Measurements from ENCODE around the gene MED7. TPM values are rescaled to one million over a fixed set of nuclear protein-coding genes. Genes with fewer than 3 reads are reported as not detected.

The MED7 gene
- total RNA-seq, 1 donor from 2014 or later = 13.1 TPM

DNA sequence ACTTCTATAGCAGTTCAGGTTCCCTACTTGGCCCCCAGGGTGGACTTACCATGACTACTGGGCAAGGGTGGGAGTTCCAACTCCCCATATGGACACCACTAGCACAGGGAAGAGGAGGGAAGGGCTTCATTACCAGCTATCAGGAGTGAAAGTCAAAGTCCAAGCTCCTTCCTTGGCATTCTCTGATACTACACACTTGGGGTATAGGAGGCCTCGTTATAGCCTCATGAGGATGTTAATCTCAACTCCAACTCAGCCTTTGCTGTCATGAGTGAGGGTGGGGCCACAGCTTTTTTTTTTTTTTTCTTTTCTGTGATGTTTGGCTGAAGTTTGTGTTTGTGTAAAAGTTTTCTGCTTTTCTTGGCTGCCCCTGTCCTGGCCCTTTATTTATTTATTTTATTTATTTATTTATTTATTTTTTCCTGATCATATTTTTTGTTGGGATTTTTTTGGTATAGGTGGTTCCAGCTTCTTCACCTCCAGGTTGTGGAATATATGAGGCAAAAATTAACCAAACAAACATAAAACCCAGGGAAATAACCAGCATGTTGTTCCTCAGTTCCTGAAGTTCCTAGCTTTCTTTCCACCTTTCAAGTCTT lies 14.7 kb upstream of the MED7 start:
- no peak overlapping the region for H3K4me3 Mint-ChIP-seq (ENCODE audit: low read depth)
- H3K27ac Mint-ChIP-seq = no peak overlapping the region
- peaks cover 69% of the 10 kb centered on the region for H3K4me1 Mint-ChIP-seq (ENCODE audit: low read depth)
- no peaks in the 10 kb centered on the region for H3K9me3 Mint-ChIP-seq
- intact Hi-C loops (cut with micrococcal nuclease) = no loop called here
- no peaks in the 10 kb centered on the region for H3K27me3 Mint-ChIP-seq (ENCODE audit: low read depth)
- H3K36me3 Mint-ChIP-seq (ENCODE audit: low read depth) = peaks cover 4% of the 10 kb centered on the region
- DNase-seq (ENCODE audit: low spot score) = no peak

DNA sequence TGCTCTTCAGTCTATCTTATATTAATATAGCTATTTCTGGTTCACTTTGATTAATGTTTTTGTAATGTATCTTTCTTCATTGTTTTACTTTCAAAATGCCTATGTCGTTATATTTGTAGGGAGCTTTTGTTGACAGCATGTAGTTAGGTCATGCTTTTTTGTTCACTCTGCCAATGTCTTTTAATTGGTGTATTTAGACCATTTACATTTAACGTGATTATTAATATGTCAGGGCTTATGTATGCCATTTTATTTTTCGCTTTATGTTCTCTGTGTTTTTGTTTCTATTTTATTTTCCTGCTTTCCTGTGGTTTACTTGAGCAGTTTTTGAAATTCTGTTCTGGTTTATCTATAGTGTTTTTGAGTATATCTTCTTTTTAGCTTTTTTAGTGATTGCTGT lies 12.6 kb upstream of the MED7 start:
- Mint-ChIP-seq H3K27ac (peak overlapping the region; percentile 84), H3K4me1 (ENCODE audit: low read depth) (peaks cover 66% of the 10 kb centered on the region), H3K36me3 (ENCODE audit: low read depth) (peaks cover 4% of the 10 kb centered on the region), H3K4me3 (ENCODE audit: low read depth) (peak overlapping the region; percentile 78), H3K27me3 (ENCODE audit: low read depth) (no peaks in the 10 kb centered on the region), H3K9me3 (no peaks in the 10 kb centered on the region)
- intact Hi-C loops (cut with micrococcal nuclease) = no loop called here
- DNase-seq (ENCODE audit: low spot score) = no peak

DNA sequence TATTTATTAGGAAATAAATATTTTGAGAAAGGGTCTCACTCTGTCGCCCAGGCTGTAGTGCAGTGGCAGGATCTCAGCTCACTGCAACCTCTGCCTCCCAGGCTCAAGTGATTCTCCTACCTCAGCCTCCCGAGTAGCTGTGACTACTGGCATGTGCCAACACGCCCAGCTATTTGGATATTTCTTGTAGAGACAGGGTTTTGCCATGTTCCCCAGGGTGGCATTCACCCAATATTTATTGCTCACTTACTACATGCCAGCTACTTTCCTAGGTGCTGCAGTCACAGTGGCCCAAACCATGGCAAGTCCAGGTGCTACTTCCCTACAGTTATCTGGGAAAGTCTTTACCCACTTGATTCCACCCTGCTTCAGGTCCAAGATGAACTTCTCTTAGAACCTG lies 8.3 kb upstream of the MED7 start:
- H3K4me3 Mint-ChIP-seq (ENCODE audit: low read depth) = no peak overlapping the region
- H3K4me1 Mint-ChIP-seq (ENCODE audit: low read depth) = peaks cover 52% of the 10 kb centered on the region
- no peaks in the 10 kb centered on the region for H3K36me3 Mint-ChIP-seq (ENCODE audit: low read depth)
- no peak for DNase-seq (ENCODE audit: low spot score)
- intact Hi-C loops (cut with micrococcal nuclease) = no loop called here
- H3K9me3 Mint-ChIP-seq = no peaks in the 10 kb centered on the region
- no peaks in the 10 kb centered on the region for H3K27me3 Mint-ChIP-seq (ENCODE audit: low read depth)
- peak overlapping the region; percentile 21 for H3K27ac Mint-ChIP-seq

DNA sequence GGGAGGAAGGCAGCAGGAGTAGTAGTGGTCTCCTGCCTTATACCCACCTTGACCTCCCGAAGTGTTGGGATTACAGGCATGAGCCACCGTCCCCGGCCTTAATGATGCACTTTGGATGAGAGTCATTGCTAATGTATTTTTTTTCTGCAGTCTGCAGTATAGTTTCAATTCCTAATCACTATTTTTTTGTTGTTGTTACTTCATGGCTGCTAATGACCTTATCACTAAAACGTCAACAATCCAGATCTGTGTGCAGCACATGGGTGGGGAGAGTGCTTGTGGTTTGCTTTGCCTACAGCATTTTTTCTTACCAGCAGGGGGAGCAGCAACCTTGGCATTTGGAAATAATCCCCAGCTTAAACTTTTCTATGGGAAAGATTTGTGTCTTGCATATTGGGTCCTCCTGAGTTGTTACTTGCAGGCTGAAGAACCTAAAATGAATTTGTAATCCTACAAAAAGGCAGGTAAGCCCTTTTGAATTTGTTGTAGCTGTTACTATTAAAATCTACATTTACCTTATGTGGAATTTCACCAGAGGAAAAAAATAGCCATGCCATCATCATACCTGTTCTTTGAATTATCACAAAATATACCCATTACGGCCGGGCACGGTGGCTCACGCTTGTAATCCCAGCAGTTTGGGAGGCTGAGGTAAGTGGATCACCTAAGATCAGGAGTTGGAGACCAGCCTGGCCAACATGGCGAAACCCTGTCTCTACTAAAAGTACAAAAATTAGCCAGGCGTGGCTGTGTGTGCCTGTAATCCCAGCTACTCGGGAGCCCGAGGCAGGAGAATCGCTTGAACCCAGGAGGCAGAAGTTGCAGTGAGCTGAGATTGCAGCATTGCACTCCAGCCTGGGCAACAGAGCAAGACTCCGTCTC lies 6.3 kb upstream of the MED7 start:
- Mint-ChIP-seq H3K4me3 (ENCODE audit: low read depth) (no peak overlapping the region), H3K27me3 (ENCODE audit: low read depth) (no peaks in the 10 kb centered on the region), H3K36me3 (ENCODE audit: low read depth) (no peaks in the 10 kb centered on the region), H3K4me1 (ENCODE audit: low read depth) (peaks cover 39% of the 10 kb centered on the region), H3K9me3 (no peaks in the 10 kb centered on the region), H3K27ac (peak overlapping the region; percentile 70)
- intact Hi-C loops (cut with micrococcal nuclease) = loop anchor here (1.0 to 10.0 kb wide), 7 partner anchors 33 to 596 kb away; partner anchors contain the start of genes LSM11 and NIPAL4
- DNase-seq (ENCODE audit: low spot score) = peak; percentile 77

DNA sequence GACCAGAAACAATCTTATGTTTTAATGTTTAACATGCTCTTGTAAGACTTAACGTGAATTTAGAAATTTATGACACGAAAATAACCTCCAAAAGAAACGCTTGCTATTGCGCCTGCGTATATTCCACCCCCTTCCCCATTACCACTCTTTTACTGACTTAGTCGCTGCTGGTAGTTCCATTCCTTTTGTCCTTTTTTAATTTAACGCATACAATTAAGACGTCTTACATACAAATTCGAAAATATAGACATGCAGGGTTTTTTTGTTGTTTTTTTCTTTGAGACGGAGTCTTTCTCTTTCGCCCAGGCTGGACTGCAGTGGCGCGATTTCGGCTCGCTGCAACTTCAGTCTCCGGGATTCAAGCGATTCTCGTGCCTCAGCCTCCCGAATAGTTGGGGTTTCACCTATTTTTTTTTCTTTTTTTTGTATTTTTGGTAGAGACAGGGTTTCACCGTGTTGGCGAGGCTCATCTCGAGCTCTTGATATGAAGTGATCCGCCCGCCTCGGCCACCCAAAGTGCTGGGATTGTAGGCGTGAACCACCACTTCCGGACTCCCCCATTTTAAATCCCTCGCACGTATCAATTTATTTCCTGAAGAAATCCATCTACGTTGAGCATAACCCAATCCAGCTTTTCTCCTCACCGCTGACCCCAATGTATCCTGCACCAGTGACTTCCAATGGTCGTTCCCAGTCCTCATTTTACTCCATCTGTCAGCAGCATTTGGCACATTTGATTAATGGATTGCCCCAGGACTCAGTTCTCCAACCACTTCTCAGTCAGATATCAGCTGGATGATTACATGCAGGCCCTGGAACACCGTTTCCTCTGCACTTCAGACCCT lies 684 bp upstream of the MED7 start:
- Mint-ChIP-seq H3K27me3 (ENCODE audit: low read depth) (no peaks in the 10 kb centered on the region), H3K36me3 (ENCODE audit: low read depth) (peaks cover 36% of the 10 kb centered on the region), H3K4me3 (ENCODE audit: low read depth) (peak overlapping the region; percentile 97), H3K9me3 (no peaks in the 10 kb centered on the region), H3K4me1 (ENCODE audit: low read depth) (peaks cover 36% of the 10 kb centered on the region), H3K27ac (peak overlapping the region; percentile 97)
- intact Hi-C loops (cut with micrococcal nuclease) = loop anchor here (2.0 to 10.0 kb wide), 5 partner anchors 43 to 601 kb away; partner anchors contain the start of genes LSM11 and NIPAL4
- DNase-seq (ENCODE audit: low spot score) = peak; percentile 43

DNA sequence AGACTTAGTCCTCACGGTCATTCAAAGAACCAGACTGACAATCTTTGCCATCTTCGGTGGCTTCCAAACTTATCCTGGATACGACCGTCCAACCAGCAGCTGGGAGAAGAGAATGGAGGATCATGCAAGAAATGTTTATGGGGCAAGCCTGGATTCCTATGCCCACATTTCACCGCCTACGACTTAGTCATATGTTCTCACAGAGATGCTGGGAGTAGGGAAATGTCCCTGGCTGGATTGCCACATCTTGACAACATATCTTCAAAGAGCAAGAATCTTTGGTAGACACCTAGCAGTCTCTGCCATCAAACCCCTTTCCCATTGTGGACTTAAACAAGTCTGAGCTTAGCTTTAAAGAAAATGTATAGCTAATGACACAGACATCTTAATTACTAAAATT lies 5.0 kb downstream of the MED7 start:
- Mint-ChIP-seq H3K27ac (no peak overlapping the region), H3K4me1 (ENCODE audit: low read depth) (peaks cover 37% of the 10 kb centered on the region), H3K4me3 (ENCODE audit: low read depth) (no peak overlapping the region), H3K27me3 (ENCODE audit: low read depth) (no peaks in the 10 kb centered on the region), H3K9me3 (no peaks in the 10 kb centered on the region), H3K36me3 (ENCODE audit: low read depth) (peaks cover 68% of the 10 kb centered on the region)
- intact Hi-C loops (cut with micrococcal nuclease) = loop anchor here (10.0 kb wide), 3 partner anchors 303 to 973 kb away; no protein-coding TSS in a partner anchor
- DNase-seq (ENCODE audit: low spot score) = no peak

DNA sequence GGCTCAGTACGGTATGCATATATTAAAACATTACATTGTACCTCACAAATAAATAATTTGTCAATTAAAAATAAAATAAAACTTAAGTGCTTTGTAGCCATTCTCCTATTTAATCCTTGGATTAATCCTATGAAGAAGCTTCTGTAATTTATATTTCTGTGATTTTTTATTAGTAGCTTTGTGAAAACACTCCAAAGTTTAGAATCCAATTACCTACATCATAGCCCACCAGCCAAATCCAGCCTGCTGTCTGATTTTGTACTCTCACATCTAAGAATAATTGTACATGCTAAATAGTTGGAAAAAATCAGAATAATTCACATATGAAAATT lies 10.4 kb downstream of the MED7 start:
- no peak for DNase-seq (ENCODE audit: low spot score)
- Mint-ChIP-seq H3K9me3 (peaks cover 2% of the 10 kb centered on the region), H3K27ac (no peak overlapping the region), H3K36me3 (ENCODE audit: low read depth) (peaks cover 22% of the 10 kb centered on the region), H3K4me3 (ENCODE audit: low read depth) (no peak overlapping the region), H3K4me1 (ENCODE audit: low read depth) (peaks cover 36% of the 10 kb centered on the region), H3K27me3 (ENCODE audit: low read depth) (no peaks in the 10 kb centered on the region)
- intact Hi-C loops (cut with micrococcal nuclease) = loop anchor here (2.0 to 10.0 kb wide), 8 partner anchors 197 to 1995 kb away; no protein-coding TSS in a partner anchor

DNA sequence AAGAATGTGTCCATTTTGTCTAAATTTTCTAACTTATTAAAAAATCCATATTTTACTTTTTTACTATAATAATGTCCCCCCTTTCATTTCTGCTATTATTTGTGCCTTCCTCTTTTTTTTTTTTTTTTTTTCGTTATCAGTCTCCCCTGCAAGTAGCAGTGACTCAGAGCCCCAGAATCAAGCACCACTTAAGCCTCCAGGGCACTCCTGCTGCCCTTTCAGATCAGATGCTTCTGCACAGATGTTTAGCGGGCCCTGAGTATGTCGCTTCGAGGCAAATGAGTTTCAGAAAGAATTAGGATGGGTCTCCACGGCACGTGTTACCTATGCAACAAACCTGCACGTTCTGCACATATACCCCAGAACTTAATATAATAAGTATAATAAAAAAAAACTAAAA lies 11.7 kb downstream of the MED7 start:
- no peak for DNase-seq (ENCODE audit: low spot score)
- peaks cover 4% of the 10 kb centered on the region for H3K9me3 Mint-ChIP-seq
- peaks cover 32% of the 10 kb centered on the region for H3K4me1 Mint-ChIP-seq (ENCODE audit: low read depth)
- no peaks in the 10 kb centered on the region for H3K27me3 Mint-ChIP-seq (ENCODE audit: low read depth)
- intact Hi-C loops (cut with micrococcal nuclease) = loop anchor here (5.0 to 10.0 kb wide), 7 partner anchors 296 to 1994 kb away; no protein-coding TSS in a partner anchor
- peaks cover 14% of the 10 kb centered on the region for H3K36me3 Mint-ChIP-seq (ENCODE audit: low read depth)
- no peak overlapping the region for H3K27ac Mint-ChIP-seq
- H3K4me3 Mint-ChIP-seq (ENCODE audit: low read depth) = no peak overlapping the region

DNA sequence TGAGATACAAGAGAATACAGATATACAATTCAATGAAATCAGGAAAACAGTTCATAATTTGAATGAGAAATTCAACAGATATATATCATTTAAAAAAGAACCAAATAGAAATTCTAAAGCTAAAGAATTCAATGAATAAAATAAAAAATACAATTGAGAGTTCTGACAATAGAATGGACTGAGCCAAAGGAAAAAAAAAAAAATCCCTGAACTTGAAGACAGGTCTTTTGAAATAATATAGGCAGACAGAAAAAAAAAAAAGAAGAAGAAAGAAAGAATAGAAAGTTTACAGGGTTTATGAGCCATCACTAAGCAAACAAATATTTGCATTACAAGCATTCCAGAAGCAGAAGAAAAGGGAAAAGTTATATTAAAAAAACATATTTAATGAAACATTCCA lies 21.0 kb downstream of the MED7 start:
- Mint-ChIP-seq H3K27ac (no peak overlapping the region), H3K4me3 (ENCODE audit: low read depth) (no peak overlapping the region), H3K4me1 (ENCODE audit: low read depth) (peaks cover 4% of the 10 kb centered on the region), H3K27me3 (ENCODE audit: low read depth) (no peaks in the 10 kb centered on the region), H3K9me3 (peaks cover 34% of the 10 kb centered on the region), H3K36me3 (ENCODE audit: low read depth) (peaks cover 33% of the 10 kb centered on the region)
- DNase-seq (ENCODE audit: low spot score) = no peak
- intact Hi-C loops (cut with micrococcal nuclease) = no loop called here

DNA sequence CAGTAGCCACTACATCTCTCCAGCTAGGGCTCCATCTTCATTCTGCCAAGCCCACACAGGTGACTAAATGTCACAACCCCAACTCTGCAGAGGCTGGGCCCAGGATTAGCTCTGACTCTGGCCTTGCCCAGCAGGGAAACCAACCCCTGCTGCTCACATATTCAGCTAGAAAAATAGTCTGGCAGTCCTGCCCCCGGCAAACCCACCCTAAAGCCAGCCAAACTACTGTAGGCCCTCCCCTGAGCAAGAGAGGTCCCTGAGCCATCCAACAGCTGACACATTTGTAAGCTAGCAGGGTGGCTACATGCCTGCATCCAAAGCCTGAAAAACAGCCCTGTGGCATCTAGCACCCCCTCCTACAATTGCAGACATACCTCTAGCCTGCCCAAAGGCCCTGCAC lies 22.6 kb downstream of the MED7 start:
- Mint-ChIP-seq H3K4me3 (ENCODE audit: low read depth) (no peak overlapping the region), H3K9me3 (peaks cover 34% of the 10 kb centered on the region), H3K36me3 (ENCODE audit: low read depth) (peaks cover 33% of the 10 kb centered on the region), H3K4me1 (ENCODE audit: low read depth) (peaks cover 17% of the 10 kb centered on the region), H3K27ac (no peak overlapping the region), H3K27me3 (ENCODE audit: low read depth) (no peaks in the 10 kb centered on the region)
- intact Hi-C loops (cut with micrococcal nuclease) = no loop called here
- DNase-seq (ENCODE audit: low spot score) = no peak

DNA sequence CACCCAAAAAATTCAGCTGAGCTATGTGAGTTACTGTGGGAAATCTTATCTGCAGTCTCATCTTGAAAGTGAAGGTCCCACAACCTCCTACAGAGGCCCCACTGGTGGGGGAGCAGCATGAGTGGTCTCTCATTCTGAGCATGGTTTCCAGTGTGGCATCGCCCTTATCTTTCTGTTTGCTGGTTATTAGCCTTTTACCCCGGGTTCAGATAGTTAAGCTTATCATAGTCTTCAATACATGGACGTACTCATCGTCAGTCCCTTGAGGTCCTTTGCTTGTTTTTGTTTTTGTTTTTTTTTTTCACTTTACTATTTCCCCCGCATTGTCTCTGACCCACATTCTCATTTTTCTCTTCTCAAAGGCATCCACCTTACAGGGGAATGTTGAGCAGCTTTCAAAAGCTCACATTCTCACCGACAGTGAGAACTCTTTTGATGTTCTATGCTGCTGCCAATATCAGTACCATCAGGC lies 26.1 kb downstream of the MED7 start:
- H3K27me3 Mint-ChIP-seq (ENCODE audit: low read depth) = no peaks in the 10 kb centered on the region
- intact Hi-C loops (cut with micrococcal nuclease) = loop anchor here (1.0 kb wide), 1 partner anchor 13 kb away; no protein-coding TSS in a partner anchor

DNA sequence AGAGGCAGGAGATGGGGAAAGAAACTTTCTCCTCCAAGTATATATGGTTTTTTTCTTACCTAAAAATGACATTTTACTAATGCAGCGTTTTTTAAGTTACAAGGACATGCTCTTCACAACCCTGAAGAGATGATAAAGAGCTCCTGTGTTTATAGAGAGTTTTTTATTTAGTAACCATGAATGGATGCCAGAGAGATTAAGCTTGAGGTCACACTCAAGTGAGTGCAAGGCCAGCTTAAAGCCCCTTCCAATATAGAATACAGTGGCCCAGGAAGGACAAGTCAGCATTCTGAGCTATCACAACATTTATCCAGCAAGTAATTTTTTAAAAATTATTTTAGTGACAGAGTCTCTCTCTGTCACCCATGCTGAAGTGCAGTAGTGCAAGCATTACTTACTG lies 27.2 kb downstream of the MED7 start:
- Mint-ChIP-seq H3K27me3 (ENCODE audit: low read depth) (no peaks in the 10 kb centered on the region), H3K9me3 (peaks cover 3% of the 10 kb centered on the region), H3K4me1 (ENCODE audit: low read depth) (peaks cover 35% of the 10 kb centered on the region), H3K36me3 (ENCODE audit: low read depth) (peaks cover 4% of the 10 kb centered on the region), H3K27ac (peak overlapping the region; percentile 42), H3K4me3 (ENCODE audit: low read depth) (no peak overlapping the region)
- intact Hi-C loops (cut with micrococcal nuclease) = no loop called here
- no peak for DNase-seq (ENCODE audit: low spot score)

More for the DNA sequence above, 26.1 kb downstream of the MED7 start:
- no peak for DNase-seq (ENCODE audit: low spot score)
- Mint-ChIP-seq H3K4me1 (ENCODE audit: low read depth) (peaks cover 31% of the 10 kb centered on the region), H3K4me3 (ENCODE audit: low read depth) (no peak overlapping the region), H3K36me3 (ENCODE audit: low read depth) (peaks cover 12% of the 10 kb centered on the region), H3K27ac (peak overlapping the region; percentile 74), H3K9me3 (peaks cover 11% of the 10 kb centered on the region)
